ENCODE results near the gene GLB1L.

DNA sequence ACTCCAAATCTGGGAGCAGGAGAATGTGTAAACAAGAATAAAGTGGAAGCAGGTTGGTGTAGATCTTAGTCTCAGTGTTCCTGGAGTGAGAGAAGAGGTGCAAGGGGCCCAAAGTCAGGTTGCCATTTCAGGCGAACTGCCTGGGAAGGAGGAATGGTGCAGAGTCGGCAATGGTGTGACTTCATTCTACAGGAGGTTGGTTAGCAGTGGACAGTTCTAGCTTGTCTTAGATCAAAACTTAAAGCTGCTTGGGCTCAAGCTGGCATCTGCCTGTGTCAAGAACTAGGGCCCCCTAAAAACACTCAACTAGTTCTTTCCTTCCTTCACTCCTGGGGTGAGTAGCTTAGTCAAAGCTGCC is 3.6 kb upstream of the GLB1L start:
- TF ChIP-seq CTCF (IDR thresholded peaks at IDR 0.05; ENCODE audit: poor library complexity), result no peak
- TF ChIP-seq EZH2phosphoT487 (IDR thresholded peaks at IDR 0.05; ENCODE audit: low read depth, severe bottlenecking, unreplicated experiment), result no peak
- no peak for TF ChIP-seq EZH2 (IDR thresholded peaks at IDR 0.05; ENCODE audit: borderline replicate concordance)

Data from hepatocyte (in vitro differentiated cells).